ENCODE results near the gene SH3PXD2A.

DNA sequence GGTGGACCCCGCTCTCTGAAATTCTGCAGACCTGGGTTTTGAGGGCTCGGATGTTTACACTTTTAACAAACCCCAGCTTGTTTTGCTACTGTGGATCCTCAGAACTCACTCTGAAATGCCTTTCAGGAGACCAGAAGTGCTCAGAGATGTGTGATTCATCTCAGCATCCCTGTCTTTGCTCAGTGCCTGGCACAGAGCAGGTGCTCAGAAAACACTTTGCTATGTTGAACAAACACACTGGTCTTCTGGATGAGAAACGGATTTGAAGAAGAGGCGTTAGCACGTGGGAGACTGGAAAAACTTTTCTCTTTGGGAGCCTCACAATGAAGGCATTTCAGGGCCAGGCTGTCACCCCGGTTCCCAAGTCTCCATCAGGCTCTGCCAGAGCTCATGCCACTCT lies 53.3 kb downstream of the SH3PXD2A start:
- TF ChIP-seq CTCF (IDR thresholded peaks at IDR 0.05) (no peak), POLR2A (IDR thresholded peaks at IDR 0.05) (no peak)
